Endothelial cell of umbilical vein (primary cell): ENCODE measurements around the gene ARL8B.

Source experiments
- CTCF ChIP-seq, 2 donors: IDR thresholded peaks; 1 replicate in 1 of 2; 2 replicates in 1 of 2; pipeline ENCODE4 v1.5.1; 2011; ENCODE audit warnings: low read length in 2 of 2, mild to moderate bottlenecking in 2 of 2, moderate library complexity in 2 of 2, control low read depth in 1 of 2, inconsistent platforms in 1 of 2, low read depth in 1 of 2; ENCODE audit not compliant: insufficient read depth in 1 of 2; ENCODE audit errors: extremely low read depth in 1 of 2
- JUN ChIP-seq: IDR thresholded peaks from 2 replicates; pipeline ENCODE4 v1.6.1; 2011; ENCODE audit warnings: borderline replicate concordance, low read depth; ENCODE audit not compliant: insufficient read length, insufficient read depth
- MAX ChIP-seq: IDR thresholded peaks from 2 replicates; pipeline ENCODE4 v1.6.1; 2011; ENCODE audit not compliant: insufficient read depth, insufficient read length
- POLR2A ChIP-seq: IDR thresholded peaks from 2 replicates; pipeline ENCODE4 v1.6.1; 2012; ENCODE audit warnings: low read depth, mild to moderate bottlenecking, control low read depth, low read length

GRCh38 chr3:5187156-5187919 lies 65.2 kb downstream of the ARL8B start, which contains the start of gene EDEM1:
- TF ChIP-seq CTCF (IDR thresholded peaks at IDR 0.05; ENCODE audit: extremely low read depth in 1 of 2, insufficient read depth in 1 of 2, low read depth in 1 of 2, low read length in 2 of 2), result no peak
- TF ChIP-seq POLR2A, result peak; percentile 72
- TF ChIP-seq JUN, result no peak
- peak; percentile 28 for TF ChIP-seq MAX
